ENCODE results near the gene PDGFC.

PDGFC gene

DNA sequence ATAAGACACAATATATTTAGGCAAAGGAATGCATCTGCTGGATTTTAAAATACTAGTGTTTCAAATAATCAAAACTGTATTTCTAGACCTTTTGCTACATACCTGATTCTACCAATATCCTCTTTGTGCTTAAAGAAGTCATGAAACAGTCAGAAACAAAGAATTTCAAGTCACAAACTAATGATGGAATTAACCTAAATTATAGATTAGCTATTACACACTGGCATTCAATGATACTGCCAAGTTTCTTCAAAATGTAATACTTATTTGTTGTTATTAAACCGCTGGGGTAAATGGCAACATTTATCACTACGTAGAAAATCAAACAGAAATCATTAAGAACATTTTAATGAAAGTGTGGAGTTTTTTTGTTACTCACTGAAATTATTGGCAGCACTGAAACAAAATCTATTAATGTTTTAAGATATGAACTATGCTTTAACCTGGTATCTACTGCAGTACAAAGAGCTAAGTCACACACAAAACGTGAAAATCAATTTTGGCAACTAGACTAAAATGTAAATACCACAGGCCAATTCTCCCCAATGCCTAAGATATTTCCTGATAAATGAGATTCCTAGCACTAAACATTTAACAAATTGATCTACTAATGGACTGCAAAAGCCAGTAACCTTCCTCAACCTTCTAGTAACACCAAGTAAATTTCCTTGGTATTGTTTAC lies 19.4 kb downstream of the PDGFC start:
- H3K27me3 ChIP-seq (ENCODE audit: insufficient read depth, low read length): no peaks in the 10 kb centered on the region
- H2AFZ ChIP-seq (ENCODE audit: low read length): no peak overlapping the region
- H3K79me2 ChIP-seq (ENCODE audit: insufficient read depth, low read length): no peaks in the 10 kb centered on the region
- H3K4me1 ChIP-seq (ENCODE audit: insufficient read depth, low read length, severe bottlenecking): no peaks in the 10 kb centered on the region
- no peaks in the 10 kb centered on the region for H3K36me3 ChIP-seq (ENCODE audit: insufficient read depth, low read length)
- TF ChIP-seq, protein P1, sequence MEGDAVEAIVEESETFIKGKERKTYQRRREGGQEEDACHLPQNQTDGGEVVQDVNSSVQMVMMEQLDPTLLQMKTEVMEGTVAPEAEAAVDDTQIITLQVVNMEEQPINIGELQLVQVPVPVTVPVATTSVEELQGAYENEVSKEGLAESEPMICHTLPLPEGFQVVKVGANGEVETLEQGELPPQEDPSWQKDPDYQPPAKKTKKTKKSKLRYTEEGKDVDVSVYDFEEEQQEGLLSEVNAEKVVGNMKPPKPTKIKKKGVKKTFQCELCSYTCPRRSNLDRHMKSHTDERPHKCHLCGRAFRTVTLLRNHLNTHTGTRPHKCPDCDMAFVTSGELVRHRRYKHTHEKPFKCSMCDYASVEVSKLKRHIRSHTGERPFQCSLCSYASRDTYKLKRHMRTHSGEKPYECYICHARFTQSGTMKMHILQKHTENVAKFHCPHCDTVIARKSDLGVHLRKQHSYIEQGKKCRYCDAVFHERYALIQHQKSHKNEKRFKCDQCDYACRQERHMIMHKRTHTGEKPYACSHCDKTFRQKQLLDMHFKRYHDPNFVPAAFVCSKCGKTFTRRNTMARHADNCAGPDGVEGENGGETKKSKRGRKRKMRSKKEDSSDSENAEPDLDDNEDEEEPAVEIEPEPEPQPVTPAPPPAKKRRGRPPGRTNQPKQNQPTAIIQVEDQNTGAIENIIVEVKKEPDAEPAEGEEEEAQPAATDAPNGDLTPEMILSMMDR (IDR thresholded peaks at IDR 0.05; ENCODE audit: low read length): no peak
- TF ChIP-seq EZH2 (IDR thresholded peaks at IDR 0.05; ENCODE audit: borderline replicate concordance, low read length): no peak
- no peak overlapping the region for H3K4me2 ChIP-seq (ENCODE audit: low read length)
- no peaks in the 10 kb centered on the region for H3F3A ChIP-seq (ENCODE audit: insufficient read depth, low read length)
- H3K9ac ChIP-seq (ENCODE audit: low read length): no peak overlapping the region
- no peak overlapping the region for H3K4me3 ChIP-seq (ENCODE audit: low read depth, low read length, poor library complexity, severe bottlenecking)
- no peak overlapping the region for H3K27ac ChIP-seq (ENCODE audit: low read depth, low read length, poor library complexity, severe bottlenecking)
- no peaks in the 10 kb centered on the region for H4K20me1 ChIP-seq (ENCODE audit: insufficient read depth, low read length)
- H3K9me2 ChIP-seq (ENCODE audit: low read depth, low read length): no peaks in the 10 kb centered on the region
- H3K9me3 ChIP-seq (ENCODE audit: low read length): no peaks in the 10 kb centered on the region

DNA sequence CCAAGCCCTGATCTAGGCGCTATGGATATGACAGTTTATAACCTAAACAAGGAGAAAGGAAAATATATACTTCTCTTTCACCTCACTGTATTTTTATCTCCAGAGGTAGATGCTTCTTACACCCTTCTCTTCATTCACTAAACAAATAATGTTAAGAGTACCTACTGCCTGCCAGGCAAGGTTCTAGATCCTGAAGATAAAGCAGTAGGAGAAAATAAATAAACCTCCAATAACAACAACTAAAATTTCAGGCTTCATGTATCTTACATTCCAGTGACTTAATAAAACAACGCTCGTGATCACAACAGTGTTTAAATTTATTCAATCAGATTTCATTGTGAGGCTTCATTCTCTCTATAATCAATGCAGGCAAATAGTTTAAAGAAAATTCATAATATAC lies 20.7 kb downstream of the PDGFC start:
- Histone ChIP-seq H3F3A (ENCODE audit: insufficient read depth, low read length) (no peaks in the 10 kb centered on the region), H3K27ac (ENCODE audit: low read depth, low read length, poor library complexity, severe bottlenecking) (no peak overlapping the region), H3K4me3 (ENCODE audit: low read depth, low read length, poor library complexity, severe bottlenecking) (no peak overlapping the region), H3K36me3 (ENCODE audit: insufficient read depth, low read length) (no peaks in the 10 kb centered on the region), H2AFZ (ENCODE audit: low read length) (no peak overlapping the region), H4K20me1 (ENCODE audit: insufficient read depth, low read length) (no peaks in the 10 kb centered on the region), H3K27me3 (ENCODE audit: insufficient read depth, low read length) (no peaks in the 10 kb centered on the region), H3K79me2 (ENCODE audit: insufficient read depth, low read length) (no peaks in the 10 kb centered on the region), H3K9me2 (ENCODE audit: low read depth, low read length) (no peaks in the 10 kb centered on the region), H3K9ac (ENCODE audit: low read length) (no peak overlapping the region), H3K9me3 (ENCODE audit: low read length) (no peaks in the 10 kb centered on the region), H3K4me1 (ENCODE audit: insufficient read depth, low read length, severe bottlenecking) (no peaks in the 10 kb centered on the region), H3K4me2 (ENCODE audit: low read length) (no peak overlapping the region)
- TF ChIP-seq, protein P1 (IDR thresholded peaks at IDR 0.05; ENCODE audit: low read length): no peak
- no peak for TF ChIP-seq EZH2 (IDR thresholded peaks at IDR 0.05; ENCODE audit: borderline replicate concordance, low read length)

DNA sequence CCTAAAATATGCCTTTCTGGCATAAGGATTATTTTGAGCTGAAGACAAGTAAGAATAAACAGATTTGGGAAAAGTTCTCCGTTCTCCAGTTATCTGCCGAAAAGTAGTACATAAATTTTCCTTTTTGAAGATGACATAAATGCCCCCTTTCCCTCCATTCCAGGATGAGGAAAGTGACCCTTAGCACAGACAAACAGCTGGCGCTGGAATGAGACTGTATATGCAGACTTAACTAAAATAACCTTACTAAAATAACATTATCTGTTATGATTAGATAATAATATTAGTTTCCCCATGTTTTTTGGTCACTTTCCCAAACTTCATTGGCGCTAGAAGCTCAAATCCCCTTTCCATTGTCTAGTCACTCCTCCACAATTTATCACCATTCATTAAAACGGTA lies 21.5 kb downstream of the PDGFC start:
- Histone ChIP-seq H3F3A (ENCODE audit: insufficient read depth, low read length) (no peaks in the 10 kb centered on the region), H3K27me3 (ENCODE audit: insufficient read depth, low read length) (no peaks in the 10 kb centered on the region), H3K9me3 (ENCODE audit: low read length) (no peaks in the 10 kb centered on the region), H3K4me3 (ENCODE audit: low read depth, low read length, poor library complexity, severe bottlenecking) (no peak overlapping the region), H3K79me2 (ENCODE audit: insufficient read depth, low read length) (no peaks in the 10 kb centered on the region), H3K9ac (ENCODE audit: low read length) (no peak overlapping the region), H3K36me3 (ENCODE audit: insufficient read depth, low read length) (no peaks in the 10 kb centered on the region), H3K4me1 (ENCODE audit: insufficient read depth, low read length, severe bottlenecking) (no peaks in the 10 kb centered on the region), H2AFZ (ENCODE audit: low read length) (no peak overlapping the region), H3K27ac (ENCODE audit: low read depth, low read length, poor library complexity, severe bottlenecking) (no peak overlapping the region), H3K4me2 (ENCODE audit: low read length) (no peak overlapping the region), H4K20me1 (ENCODE audit: insufficient read depth, low read length) (no peaks in the 10 kb centered on the region), H3K9me2 (ENCODE audit: low read depth, low read length) (no peaks in the 10 kb centered on the region)
- TF ChIP-seq EZH2 (IDR thresholded peaks at IDR 0.05; ENCODE audit: borderline replicate concordance, low read length): no peak
- TF ChIP-seq, protein P1 (IDR thresholded peaks at IDR 0.05; ENCODE audit: low read length): no peak

Measured in OCI-LY1 (cell line).